GM18526 (cell line): ENCODE measurements around the gene SERPINA4.

Experiments used
- POLR2A ChIP-seq: IDR thresholded peaks from 3 replicates; pipeline ENCODE4 v1.6.1; 2011; ENCODE audit not compliant: insufficient read length; ENCODE audit errors: extremely low read depth

Gene SERPINA4

DNA sequence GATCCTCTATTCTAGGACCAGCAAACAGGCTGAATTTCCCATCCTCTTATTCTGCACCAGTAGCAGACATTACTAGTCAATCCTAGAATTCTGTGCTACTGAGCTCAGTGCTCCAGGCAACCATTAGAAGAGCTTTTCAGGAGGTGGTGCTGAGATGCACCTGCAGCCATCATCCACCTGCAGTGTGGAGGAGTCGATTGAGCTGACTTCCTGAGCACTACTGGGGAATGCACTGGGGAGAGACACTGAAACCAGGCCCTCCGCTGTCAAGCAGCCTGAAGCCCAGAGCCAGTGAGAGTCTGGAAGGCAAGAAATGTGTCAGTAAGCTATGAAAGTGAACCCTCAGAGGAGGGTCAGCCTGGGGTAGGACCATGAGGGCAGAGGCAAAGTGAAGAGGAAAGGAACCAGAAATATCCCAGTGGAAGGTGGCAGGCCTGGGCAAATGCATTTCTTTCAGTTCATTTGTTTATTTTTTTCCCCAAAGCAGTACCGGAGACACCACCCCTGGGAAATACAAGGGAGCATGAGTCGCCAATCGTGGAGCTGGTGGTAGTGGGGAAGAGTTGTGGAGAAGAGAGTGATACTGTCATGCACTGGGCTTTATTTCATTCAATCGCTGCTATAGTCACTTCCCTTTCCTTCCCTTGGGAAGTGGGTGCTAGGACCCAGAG lies 23.0 kb upstream of the SERPINA4 start:
- no peak for TF ChIP-seq POLR2A

DNA sequence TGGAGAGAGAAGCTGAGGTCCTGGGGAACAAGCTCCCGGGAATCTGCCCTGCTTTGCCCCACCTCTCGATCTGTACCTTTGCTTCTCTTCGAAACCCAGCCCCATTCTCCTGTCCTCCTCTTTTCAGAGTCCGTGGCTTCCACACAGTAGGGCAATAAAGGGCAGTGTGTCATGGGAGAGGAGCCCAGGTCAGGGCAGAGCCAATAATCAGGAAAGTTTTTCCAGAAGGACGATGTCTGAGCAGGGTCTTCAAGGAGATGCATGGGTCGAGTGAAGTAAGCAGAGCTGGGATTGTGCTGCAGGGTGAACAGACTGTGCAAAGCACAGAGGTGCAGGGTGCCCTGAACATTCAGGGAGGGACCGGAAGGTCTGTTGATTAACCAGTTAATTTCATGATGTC lies 22.1 kb upstream of the SERPINA4 start:
- no peak for TF ChIP-seq POLR2A

DNA sequence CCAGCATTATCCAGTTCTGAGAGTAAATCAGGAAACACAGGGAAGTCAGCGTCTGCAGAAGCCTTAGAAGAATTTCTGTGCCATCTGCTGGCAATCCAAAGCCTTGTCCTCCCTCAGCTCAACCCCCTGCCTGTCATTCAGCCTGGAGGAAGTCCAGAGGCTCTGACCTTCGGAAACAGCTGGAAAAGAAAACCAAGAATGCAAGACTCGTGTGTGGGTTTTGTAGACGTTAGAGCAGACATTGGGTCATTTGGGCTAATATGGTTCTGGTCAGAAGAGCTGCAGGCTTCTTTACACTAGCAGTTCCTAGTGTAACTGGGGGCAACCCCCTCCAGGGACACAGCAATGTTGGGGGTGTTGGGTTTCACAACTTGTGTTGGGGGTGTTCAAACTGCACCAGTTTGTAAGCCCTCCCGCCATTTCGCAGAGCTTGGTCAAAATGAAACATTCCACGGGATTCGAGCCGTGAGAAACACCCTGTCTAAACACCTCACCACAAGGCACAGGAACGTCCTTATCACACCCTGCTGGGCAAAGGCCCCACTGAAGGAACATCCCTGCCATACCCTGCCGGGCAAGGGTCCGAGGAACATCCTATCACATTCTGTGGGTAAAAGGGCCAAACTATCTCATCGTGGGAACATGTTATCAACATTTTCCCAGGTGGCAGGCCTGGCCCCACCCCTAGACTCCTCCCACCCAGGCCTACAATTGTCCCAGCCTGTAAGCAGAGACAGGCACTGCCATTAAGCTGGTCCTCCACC lies 21.0 kb upstream of the SERPINA4 start:
- no peak for TF ChIP-seq POLR2A

DNA sequence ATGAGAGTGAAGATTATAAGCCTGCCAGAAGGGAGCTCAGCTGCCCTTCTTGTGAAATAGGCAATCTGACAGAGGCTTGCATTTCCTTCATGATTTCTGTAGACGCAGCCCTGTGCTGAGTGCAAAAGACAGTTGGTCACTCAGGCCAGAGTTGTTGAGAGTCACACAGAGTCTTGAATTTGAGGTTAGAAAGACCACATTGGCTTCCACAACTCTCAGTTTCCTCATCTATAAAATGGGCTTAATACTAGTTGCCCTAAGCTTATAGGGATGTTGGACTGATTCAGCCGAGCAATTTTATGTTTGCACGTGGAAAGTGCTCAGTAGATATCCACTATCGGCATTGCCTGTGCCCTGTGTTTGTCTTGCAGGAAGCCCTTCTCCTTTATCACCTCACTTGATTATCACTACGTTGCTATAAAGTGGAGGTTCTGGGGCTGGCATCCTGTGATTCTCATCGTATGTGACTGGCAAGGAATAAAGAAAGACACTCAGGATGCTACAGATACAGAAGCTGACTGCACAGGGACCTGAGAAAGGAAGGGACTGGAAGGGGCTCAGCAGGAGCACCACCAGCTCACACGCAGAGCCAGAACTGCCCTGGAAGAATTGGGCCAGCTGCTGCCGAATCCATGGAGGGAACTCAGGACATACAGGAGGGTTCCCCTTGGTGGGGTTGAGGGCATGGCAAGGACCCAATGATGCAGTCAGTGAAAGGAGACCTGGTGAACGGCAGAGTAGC lies 19.8 kb upstream of the SERPINA4 start:
- no peak for TF ChIP-seq POLR2A

DNA sequence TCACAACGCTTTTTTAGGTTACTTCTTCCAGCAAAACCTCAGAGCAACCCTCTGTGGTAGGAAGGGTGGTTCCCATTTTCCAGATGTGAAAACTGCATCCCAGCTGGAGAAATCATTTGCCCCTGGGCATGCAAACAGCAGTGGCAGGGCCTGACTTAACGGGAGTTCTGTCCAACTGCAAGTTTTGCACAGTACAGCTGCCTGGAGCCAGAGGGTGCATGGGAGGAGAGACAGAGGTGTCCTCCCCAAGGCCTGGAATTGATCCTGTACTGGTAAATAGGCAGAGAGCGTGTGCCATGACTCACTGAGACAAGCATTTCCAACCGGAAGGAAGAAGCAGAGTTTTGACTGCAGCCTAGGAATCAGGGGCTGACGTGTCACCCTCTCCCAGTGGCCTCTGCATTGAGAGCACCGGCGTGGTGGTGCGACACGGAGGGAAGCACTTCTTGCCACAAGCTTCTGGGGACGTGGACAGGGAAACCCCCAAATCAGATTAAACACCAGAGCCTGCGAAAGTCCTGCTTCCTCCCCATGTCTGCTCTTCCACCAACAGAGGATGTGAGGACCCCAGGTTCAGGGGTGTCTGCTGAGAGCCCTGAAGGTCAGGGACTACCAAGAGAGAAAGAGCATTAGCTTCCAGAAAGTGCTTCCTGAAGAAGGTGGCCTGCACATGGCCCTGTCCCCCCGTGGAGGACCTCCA lies 19.0 kb upstream of the SERPINA4 start:
- TF ChIP-seq POLR2A, result no peak

DNA sequence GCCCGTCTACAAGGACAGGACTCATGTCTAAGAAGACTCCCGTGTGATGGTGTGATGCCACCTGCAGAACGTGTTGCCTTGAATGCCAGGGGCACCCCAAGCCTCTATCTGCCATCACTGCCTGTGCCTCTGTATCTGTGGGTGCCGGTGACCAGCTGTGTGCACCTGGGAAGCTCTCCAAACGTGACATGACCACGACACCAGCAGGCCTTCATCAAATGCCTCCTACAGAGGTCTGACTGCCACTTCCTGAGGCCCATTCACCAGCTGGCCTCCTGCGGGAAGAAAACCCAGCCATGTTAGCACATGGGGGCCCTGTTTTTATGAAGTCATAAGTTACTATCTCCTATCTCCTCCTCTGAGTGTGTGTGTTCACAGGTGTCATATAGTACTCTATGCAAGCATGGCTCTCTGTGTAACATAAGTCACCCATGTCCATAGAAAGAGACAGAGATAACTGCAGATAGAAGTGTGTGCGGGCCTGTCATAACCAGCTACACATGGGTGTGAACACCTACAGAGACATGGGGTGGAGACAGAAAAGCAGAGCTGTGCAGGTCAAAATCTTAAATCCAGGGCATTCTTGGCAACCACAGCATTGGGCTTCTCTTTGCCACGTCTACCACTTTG lies 18.3 kb upstream of the SERPINA4 start:
- TF ChIP-seq POLR2A, result no peak

DNA sequence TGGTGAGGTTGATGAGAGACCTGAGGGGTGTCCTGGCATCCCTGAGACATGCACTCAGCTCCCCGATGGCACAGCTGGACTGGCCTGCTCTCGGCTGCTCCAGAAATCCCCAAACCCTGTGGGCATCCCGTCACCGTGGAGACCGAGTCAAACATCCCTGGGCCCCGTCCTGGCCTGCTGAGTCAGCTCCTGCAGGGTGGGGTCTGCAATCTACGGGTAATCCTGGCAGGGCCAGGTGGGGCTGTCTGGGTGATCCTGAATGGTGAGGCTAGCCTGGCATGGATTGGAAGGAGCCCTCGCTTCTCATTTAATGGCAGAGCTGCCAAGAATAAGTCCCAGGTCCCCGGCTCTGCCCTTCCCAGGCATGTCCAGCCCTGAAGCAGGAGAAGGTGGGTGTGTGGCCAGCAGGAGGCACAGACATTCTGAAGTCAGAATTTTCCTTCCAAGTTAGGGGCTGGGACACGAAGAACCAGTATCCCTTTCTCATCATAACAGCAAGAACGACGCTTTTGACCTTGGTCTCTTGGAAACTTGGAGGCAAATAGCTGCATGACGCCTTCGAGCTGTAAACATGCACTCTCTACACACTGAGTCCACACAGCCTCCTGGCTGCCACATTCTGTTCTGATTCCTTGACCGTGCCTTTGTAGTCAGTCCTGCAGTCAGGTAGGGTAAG lies 17.7 kb upstream of the SERPINA4 start:
- TF ChIP-seq POLR2A, result no peak

DNA sequence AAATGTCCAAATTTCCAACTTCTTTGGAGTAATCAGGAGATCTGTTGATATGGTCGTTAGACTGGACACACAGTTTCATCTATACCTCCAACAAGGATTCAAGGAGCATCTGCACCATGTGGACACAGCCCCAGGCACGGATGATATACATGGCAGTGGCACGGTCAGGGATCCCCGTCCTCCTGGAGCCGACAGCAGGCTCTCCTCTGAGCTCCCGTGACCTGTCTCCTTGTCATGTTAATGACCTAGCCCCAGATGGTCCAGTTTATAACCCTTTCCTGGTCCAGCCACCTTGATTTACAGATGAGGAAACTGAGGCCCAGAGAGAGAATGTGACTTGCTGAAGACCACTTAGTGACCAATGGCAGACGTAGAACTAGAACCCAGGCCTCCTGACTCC lies 16.5 kb upstream of the SERPINA4 start:
- no peak for TF ChIP-seq POLR2A

DNA sequence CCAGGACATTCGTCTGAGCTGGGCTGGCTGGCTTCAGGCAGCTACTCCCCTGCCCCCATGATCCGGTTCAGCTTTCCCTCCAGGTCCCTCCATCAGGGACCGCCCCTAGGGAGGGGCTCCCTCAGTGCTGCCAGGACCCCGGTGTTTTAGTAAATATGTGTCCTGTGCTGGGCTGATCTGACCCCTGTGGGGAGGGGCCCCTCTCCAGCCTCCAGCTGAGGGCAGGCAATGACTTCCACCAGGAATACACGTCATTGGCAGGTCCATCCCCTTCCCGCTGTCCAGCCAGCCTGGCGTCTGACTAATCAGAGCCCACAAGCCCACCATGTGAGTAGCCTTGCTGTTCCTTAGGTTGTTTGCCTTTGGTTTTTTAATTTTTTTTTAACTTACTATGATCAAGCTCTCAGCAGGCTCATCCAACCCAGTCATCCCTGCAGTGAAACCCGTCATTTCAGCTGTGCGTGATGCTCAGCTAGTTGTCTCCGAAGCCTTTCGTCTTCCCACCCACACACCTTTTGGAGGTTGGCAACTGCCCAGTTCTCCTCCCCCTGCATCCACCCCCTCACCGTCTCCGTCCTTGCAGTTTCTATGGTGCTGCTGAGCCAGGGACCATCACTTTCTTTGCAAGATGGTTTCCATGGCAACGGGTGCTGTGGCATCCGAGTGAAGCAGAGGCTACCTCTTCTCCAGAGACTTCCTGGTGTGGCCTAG lies 16.0 kb upstream of the SERPINA4 start:
- TF ChIP-seq POLR2A, result no peak

DNA sequence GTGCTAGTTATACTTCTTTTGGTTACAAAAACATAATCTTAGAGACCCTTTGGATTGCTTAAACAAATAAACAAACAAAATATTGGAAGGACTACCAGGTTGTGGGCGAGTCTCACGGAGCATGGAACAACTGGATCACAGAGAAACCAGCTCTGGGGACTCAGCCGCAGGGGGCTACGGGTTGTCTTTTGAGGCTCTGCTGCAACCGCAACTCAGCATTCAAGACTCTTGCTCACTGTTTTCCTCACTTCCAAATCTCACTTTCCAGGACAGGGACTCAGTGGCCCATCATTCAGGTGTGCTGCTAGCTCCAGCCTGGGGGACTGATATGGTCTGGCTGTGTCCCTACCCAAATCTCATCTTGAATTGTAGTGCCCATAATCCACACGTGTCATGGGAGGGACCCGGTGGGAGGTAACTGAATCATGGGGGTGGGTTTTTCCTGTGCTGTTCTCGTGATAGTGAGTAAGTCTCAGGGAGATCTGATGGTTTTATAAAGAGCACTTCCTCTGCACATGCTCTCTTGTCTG lies 14.0 kb upstream of the SERPINA4 start:
- TF ChIP-seq POLR2A, result no peak

DNA sequence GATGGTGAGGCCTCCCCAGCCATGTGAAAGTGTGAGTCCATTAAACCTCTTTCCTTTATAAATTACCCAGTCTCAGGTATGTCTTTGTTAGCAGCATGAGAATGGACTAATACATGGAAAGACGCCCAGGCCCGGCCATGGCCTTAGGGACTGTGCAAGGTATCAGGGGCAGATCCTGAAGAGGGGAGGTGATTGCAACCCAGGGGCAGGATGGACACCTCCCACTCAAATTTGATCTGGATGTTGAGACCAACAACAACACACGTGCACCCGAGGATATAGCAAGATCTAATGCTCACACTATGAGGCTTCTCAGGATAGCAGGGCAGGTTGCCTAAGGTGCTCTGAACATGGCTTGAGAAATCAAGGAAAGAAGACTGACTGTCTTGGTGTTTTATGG lies 13.5 kb upstream of the SERPINA4 start:
- TF ChIP-seq POLR2A, result no peak

DNA sequence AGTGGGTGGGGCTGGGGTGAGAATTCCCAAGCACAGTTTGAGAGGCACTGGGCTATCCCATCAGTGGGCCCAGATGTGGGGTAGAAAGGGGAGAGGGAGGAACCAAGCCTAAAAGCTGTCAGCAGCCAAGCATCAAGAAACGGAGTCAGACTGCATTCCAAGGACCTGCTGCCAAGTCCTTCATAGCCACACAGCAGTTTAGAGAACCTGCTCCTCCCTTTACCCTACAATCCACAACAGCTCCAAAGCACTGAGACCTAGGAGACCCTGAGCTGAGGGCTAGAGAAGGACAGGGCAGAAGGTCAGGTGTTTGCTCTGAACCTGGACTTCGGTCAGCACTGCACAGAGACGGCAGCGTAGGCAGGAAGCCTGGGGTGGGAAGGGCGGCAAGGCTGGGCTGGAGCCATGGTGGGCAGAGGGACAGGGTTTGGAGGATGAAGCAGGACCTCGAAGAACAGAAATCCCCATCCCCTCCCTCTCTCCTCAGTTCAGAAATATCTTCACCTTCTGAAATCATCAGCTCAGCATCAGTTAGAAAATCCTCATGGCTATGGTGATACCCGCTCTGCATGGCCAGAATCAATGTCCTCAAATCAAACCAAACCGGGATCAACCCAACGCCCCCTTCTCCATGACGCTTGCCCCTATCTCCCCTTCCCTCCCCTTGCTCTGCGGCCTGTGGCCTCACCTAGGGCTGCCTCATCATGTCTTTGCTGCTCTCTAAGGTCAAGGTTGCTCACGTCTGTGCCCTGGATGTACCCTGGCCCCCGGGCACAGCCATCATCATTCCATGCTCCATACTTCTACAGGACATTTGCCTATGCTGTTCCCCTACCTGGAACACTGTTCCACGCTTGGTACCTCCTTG lies 12.9 kb upstream of the SERPINA4 start:
- no peak for TF ChIP-seq POLR2A
